ENCODE data around the gene ADCY5. TPM values are rescaled to one million over a fixed set of nuclear protein-coding genes. Genes with fewer than 3 reads are reported as not detected.
"Not testable (repeated sequence)": the region's sequence is repeated elsewhere in the genome, so short reads cannot be mapped to it uniquely, and the experiment has no call there.

ADCY5 gene
- total RNA-seq, 1 donor from 2014 or later, result 6.8 TPM

- Mint-ChIP-seq H3K27ac (no peak overlapping the region), H3K27me3 (ENCODE audit: low read depth) (no peaks in the 10 kb centered on the region), H3K36me3 (peaks cover 57% of the 10 kb centered on the region), H3K4me3 (no peak overlapping the region), H3K9me3 (peaks cover 23% of the 10 kb centered on the region), H3K4me1 (peaks cover 3% of the 10 kb centered on the region)
- no peak for DNase-seq (ENCODE audit: low spot score in 2 of 2, unreplicated experiment in 2 of 2)
- no peak for TF ChIP-seq CTCF (IDR thresholded peaks at IDR 0.05; ENCODE audit: unreplicated experiment)
These were observed 209.1 kb downstream of the ADCY5 start for GRCh38 chr3:123239756-123240155.

- DNase-seq (ENCODE audit: low spot score in 2 of 2, unreplicated experiment in 2 of 2); H3K4me1 Mint-ChIP-seq; H3K27me3 Mint-ChIP-seq (ENCODE audit: low read depth); H3K4me3 Mint-ChIP-seq; H3K27ac Mint-ChIP-seq: not testable (repeated sequence)
- Mint-ChIP-seq H3K9me3 (peaks cover 24% of the 10 kb centered on the region), H3K36me3 (peaks cover 58% of the 10 kb centered on the region)
These were observed 209.7 kb downstream of the ADCY5 start for GRCh38 chr3:123239186-123239585.

GRCh38 chr3:123236902-123237301 is 212.0 kb downstream of the ADCY5 start:
- H3K27ac Mint-ChIP-seq, result no peak overlapping the region
- no peaks in the 10 kb centered on the region for H3K4me1 Mint-ChIP-seq
- no peaks in the 10 kb centered on the region for H3K27me3 Mint-ChIP-seq (ENCODE audit: low read depth)
- no peak for DNase-seq (ENCODE audit: low spot score in 2 of 2, unreplicated experiment in 2 of 2)
- peaks cover 62% of the 10 kb centered on the region for H3K36me3 Mint-ChIP-seq
- H3K4me3 Mint-ChIP-seq, result no peak overlapping the region
- TF ChIP-seq CTCF (IDR thresholded peaks at IDR 0.05; ENCODE audit: unreplicated experiment), result no peak
- H3K9me3 Mint-ChIP-seq, result peaks cover 35% of the 10 kb centered on the region

Other genes with a start within 250 kb of the ADCY5 start
- 16.3 to 18.4 TPM (median 17.8 TPM) in 3 replicates for gene SEC22A, start 247.1 kb downstream of the ADCY5 start, total RNA-seq
- 22.8 to 23.7 TPM (median 22.9 TPM) in 3 replicates for gene HACD2, start 136.0 kb upstream of the ADCY5 start, total RNA-seq